HG03045 (cell line): Measurements from ENCODE around the gene DNM3.

Source experiments
- ATAC-seq: cut with Tn5 transposase; IDR thresholded peaks from one replicate; pipeline ENCODE4 v1.9.1; 2021; ENCODE audit warnings: mild to moderate bottlenecking, moderate library complexity; ENCODE audit not compliant: unreplicated experiment

Gene DNM3

DNA sequence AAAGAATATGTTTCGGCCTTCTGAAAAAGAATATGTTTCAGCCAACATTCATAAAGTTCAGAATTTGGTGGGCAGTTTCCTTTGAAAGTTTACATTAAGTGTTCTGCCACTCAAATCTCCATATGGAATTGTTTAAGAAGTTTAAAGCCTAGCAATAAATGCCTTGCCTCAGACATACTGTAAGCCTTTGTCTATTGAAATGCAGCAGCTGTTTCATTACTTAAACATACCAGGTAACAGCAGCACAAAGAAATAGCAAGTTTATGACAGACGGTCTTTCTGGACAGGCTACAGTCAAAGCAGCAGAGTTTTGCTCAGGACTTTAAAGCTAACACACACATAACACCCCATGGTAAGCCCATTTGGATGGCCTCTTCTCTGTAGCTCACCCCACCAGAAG, 540.6 kb downstream of the DNM3 start:
- ATAC-seq, result no peak

DNA sequence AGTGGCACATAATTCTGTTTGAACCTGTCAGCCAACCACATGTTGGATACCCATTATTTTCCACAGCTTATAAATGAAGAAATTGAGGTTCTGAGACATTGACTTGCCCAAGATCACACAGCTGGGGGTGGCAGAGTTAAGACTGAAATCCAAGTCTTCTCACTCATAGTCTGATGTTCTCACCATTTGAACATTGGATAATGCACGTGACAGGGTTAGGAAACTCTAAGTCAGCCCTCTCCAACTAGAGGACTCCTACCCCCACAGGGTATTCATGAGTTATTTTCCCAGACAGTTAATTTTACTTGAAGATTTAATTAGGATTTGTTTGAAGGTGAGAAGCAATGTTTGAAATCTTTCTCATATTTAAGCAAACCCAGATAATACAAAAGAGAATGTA, 541.1 kb downstream of the DNM3 start:
- ATAC-seq, result no peak

DNA sequence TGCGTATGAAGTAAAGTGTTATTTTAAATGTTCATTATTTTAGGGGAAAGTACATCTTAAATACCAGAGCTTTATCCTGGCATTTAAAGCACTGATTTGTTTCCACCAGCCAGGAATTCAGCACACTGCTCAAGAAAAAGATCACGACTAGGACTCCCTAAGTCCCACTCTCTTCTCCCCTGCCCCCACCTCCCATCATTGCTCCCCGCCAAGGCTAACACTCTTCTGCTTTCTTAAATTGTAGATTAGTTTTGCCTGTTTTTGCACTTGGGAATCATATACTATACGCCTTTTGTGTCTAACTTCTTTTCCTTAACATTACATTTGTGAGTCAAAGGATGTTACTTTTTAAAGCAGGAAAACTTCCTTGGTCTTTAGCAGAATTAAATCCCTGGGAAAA, 541.7 kb downstream of the DNM3 start:
- no peak for ATAC-seq

DNA sequence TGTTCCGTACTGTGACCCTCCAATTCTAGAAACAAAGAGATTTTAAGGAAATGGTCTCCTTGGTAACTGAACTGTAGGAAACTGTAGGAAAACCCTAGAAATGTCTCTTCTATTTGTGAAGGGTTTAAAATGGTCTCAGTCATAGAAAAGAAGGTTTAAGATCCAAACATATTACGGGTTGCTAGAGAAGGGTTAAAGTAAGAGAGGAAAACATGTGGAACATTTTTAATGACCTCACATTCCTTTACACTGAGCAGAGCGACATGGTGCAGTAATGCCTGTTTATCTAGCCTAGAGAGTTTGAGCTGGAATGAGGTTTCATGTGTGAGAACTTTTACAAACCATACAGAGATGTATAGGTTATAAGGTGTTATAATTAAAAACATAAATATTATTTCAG, 542.2 kb downstream of the DNM3 start:
- ATAC-seq, result no peak

DNA sequence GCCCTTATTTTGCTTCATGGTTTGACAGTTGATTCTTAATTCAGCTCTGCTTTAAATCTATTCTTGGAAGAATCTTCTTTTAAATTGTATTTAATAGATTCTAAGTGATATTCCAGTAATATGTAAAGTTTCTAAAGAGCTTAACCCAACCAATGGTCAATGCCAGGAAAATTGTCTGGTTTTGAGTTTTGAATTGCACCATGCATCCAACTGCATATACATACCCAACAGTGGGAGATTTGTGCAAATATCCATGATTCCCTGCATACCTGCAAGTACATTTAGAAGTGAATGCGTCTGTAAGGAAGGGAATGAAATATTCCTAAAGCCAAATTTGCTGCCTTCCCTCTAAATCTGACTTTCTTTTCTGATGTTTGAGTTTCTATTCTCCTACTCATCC, 543.4 kb downstream of the DNM3 start:
- no peak for ATAC-seq

DNA sequence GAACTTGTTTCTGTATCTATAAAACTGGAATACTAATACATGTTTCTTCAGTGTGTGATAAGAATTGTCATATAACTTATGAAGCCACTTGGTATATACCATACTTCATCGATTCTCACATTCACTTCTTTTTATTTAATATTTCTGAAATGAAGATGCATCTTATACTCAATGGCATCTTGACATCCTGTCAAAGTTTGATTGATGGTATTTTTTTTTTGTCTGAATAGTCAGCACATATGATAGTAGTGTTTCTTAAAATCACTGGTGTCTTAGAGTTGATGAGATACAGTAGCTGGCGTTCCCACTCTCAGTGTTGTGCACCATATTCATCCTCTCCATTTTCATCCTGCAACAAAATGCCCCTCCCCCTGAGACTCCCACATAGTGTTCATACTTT, 544.7 kb downstream of the DNM3 start:
- ATAC-seq, result no peak

DNA sequence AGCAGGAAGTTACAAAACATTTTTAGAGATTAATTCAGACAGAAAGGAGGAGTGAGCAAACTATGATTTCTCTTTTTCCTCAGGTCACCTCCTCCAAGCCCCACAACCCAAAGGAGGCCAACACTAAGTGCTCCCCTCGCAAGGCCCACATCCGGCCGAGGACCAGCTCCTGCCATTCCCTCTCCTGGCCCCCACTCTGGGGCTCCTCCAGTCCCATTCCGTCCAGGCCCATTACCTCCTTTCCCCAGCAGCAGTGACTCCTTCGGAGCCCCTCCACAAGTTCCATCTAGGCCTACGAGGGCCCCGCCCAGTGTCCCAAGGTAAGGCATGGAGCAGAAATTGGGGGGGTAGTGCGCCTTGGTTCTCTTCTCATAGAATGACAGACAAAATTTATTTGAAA, 547.2 kb downstream of the DNM3 start:
- ATAC-seq, result no peak

DNA sequence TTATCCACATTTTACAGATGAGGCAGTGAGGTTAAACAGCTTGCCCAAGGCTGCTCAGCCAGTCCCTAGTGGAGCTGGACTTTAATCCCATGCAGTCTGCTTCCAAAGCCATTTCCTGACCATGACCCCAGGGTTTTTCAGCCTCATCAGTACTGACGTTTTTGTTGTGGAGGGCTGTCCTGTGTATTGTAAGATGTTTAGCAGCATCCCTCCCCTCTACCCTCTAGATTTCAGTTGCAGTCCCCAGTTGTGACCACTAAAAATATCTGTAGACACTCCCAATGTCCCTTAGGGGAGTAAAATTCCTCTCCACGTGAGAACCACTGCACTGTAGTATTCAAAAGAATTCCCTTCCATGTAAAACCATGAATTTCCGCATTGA, 549.0 kb downstream of the DNM3 start:
- ATAC-seq, result peak; percentile 19

DNA sequence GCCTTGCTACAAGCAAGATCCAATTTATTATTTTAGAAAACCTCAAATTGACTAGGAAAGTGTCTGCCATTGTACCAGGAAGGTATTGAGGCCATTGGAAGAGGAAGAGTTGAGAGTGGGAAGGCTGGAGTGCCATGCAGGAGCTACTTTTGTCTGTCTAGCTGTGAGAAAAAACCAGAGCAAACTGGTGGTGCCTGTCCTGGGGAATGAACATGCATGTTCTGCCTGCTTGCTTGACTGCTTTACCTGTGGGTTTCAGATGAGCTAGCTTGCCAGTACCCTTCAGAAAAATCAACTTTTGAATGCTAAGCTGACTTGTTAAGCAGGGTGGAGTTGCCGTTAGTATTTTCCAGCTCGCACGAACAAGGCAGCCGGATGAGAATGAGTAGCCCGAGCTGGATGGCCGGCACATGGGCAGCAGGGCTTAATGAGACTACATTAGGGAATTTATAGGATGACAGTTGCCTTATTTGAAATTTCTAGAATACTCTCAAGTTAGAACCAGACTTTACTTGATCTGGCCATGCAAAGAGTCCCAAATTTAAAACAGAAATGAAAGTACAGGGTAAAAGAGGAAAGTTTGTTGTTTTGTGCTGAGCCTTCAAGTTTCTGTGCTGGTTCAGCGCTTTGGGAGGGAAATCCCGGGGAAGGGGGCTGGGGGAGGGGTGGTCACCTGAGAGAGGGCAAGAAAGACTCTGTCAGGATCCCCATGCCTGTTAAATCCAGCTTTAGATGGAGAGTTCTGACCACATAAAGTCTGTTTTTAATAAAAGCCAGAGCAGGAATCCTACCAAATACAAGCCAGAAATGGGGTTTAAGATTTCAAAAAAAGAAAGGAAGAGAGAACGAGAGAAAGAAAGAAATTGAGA, 549.6 kb downstream of the DNM3 start:
- ATAC-seq, result peak; percentile 58

DNA sequence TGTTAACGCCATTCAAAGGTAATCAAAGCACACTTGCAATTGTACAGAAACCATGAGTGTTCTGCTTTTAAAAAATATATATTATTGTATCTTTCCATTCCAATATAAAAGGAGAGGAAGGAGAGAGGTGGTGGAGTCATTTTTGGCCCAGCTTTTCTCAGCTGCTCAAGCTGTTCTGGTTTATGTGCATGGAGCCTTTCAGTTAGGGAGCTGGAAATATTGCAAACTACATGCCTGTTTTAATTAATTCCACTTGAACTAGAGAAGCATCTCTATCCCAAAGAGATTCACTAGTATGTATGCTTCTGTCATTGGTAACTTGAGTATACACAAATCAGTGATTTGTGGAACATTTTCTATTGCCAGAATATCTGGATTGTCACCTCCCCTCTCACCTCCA, 550.7 kb downstream of the DNM3 start:
- ATAC-seq, result no peak

DNA sequence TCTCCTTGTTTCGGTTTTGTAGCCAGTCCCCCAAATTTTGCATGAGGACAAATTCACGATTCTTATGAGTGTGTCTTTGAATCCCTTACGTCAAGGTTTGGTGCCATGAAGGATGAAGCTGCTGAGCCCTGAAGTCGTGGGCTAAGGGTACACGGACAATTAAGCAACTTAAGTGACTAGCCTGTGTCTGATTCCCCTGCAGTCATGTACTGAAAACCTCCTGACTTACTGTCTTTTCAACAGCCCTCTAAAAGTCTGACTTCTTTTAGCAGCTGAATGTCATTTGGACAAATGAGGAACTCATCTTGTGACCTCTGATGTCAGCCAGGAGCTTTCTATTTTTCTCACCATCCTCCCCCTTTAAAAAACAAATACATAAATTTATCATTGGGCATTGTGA, 552.1 kb downstream of the DNM3 start:
- ATAC-seq, result no peak

DNA sequence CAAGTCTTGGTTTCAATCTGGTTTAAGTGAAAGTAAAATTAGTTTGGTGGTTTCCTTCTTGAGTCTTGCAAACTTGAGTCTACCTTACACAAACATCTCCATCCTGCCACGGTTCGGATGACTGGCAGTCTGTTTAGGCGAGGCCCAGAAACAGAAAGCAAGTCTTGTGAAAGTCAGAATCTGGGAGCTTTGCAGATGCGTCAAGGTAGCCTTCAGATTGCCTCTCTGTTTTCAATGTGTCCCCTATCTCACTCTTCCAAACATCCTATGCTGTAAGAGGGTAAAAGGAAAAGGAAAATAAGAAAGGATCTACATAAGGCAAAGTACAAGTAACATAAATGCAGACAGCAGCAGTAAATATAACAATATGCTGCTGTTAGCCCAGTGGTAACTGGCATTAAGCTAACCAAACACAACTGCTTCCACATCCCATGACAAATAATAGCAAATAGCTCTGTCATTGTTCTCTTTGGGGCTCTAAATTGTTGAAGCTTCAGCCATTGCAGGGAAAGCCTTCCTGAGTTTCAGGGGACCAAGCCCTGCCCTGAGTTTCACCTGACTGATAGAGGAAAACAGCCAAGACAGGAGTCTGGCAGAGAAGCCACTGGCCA, 552.9 kb downstream of the DNM3 start:
- ATAC-seq, result peak; percentile 74

DNA sequence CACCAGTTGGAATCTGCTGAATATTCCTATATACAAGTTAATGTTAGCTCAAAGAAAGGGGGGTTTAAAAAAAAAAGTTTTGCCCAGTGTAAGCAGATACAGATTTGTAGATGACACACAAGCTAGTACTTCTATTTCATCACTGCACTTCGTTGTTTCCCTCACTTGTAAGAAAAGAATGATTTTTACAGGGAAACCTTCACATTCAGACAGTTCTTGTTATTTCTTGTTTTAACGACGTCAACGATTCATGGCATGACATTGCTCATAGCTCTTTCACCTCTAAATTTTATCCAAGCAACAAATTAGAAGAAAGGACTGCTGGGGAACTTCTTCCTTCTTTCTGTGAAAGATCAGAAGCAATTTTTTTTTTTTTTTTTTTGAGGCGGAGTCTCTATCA, 553.5 kb downstream of the DNM3 start:
- ATAC-seq, result no peak

DNA sequence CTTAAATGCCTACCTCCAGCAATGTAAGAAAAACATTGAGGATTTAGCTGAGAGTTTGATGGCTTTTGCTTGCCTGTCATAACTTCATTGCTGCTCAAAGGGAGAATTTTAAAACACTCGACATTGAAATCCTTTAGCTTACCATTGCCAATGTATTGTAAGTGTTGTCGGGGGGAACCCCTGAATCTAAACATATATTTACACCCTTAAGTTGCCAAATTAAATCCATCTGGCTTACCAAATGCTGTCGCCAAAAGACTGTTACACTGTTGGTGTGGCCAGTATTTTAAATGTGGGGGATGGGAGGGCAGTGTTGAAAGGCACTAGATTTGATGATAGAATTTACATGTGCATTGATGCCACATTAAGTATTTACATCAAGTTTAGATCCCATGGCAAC, 554.3 kb downstream of the DNM3 start:
- ATAC-seq, result no peak

DNA sequence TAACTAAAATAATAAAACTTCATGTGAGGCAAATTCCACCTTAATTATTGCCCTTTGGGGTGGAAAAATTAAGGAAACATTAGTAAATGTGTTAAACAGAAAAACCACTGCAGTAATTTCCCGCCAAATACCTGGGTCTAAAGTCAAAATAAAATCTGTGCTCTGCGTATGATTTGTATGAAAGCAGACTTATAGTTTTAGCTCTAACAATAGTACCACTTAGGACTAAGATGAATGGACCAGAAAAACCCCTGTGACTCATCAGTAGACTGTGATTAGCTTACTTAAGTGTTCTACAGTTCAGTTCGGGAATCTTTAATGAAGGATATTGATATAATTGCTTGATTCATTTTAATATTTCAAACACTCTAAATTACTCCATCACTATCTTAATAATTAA, 555.9 kb downstream of the DNM3 start:
- peak; percentile 49 for ATAC-seq

DNA sequence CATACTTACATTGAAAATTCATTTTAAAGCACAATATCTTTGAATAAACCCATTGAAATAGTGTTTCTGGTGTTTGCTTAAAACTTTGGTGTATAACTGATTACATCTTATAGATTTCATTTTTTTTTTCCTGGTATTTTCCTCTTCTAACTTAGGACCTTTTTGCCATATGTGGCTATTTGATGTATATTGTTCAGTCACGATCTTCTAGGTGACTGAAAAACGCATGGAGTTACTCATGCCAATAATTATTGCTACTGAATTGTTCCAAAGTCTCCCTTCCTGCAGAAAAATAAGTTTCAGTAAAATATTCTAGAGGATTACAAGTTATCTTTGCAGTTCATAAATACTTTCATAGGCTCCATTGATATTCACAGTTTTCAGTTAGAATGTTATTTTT, 556.3 kb downstream of the DNM3 start:
- no peak for ATAC-seq

DNA sequence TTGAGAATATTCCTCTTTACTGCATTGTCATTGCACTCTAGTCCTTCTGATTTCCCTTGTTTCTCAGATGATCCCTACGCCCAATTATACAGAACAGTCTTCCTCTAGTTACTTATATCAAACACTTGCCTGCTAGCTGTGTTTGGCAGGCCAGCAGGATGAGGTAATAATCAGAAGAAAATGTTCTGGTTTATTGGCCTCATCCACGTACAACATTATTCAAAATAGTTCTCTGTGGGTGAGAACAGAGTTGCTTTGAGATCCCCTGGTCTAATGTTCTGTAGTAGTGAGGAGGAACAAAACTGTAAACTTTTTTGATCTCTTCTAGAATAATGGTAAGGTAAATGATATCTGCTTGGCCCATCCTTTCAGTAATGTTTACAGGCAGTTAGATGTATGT, 556.9 kb downstream of the DNM3 start:
- no peak for ATAC-seq

DNA sequence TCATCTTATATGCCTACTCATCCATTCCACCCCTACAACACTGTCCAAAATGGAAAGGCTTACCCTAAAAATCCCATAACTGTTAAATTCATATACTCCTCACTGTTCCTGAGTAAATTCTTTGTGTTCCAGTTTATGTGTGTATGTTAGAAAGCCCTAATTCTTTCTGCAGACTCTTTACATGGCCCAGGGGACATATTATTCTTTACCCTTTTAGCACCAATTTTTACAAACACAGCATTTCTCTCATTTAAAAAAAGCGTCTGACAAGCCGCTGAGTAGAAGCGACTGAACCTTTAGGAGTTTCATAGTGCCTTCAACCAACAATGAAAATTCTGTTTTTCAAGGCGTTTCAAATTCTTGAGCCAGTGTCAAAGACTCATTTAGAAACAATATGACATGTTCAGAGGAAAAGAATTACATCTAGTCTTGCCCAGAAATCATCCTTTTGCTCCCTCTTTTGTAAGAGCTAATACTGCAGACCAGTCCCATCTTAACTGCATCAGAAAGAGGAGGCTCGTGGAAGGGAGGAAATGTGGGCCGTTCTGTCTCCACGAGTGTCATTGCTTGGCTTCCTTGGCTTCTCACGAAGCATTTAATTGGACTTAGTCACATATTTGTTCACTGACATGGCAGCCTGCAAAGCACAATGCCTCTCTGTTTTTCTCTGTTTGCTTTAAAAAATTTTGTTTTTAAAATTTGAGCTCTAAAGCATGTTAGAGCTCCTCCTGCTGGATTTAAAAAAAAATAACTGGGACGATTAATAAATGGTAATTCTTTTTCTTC, 557.9 kb downstream of the DNM3 start:
- no peak for ATAC-seq

DNA sequence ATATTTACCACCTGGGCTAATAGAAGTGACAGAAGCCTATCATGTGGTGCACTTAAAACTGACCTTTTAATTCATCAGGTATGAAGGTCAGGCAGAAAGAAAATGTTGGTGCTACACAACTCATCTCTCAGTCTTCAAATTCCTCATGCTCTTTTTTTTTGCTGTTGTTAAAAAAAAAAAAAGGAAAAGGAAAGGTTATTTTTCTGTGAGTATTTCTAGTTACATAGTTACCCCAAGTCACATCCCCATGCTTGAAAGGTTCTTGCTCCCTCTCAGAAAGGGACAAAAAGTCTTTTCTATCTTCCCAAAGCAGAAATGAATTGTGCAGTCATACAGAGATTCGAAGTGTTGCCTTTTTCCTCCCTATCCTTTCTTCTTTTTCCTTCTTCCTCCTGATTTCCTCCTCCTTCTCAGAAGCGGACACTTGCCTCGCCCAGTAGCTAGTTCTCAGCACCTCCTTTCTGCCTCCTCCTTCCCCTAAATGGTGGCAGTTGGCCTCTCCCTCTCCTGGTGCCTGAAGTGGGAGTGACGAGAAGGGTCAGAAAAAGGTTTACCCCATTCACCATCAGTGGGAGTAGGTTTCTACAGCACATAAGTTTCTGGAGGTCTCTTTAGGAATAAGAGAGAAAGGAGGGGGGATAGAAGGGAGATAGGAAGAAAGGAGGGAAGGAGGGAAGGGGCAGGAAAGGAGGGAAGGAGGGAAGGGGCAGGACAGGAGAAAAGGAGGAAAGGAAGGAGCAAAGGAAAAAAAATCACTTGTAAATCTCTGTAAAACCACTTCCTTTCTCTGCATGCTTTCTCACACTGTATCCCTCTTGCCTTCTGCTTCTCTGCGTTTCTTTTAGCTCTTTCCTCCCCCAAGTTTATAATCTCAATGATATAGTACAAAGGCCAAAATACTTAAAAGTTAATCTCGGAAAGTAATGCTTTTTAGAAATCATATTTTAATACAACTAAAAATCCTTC, 558.7 kb downstream of the DNM3 start:
- ATAC-seq, result no peak

DNA sequence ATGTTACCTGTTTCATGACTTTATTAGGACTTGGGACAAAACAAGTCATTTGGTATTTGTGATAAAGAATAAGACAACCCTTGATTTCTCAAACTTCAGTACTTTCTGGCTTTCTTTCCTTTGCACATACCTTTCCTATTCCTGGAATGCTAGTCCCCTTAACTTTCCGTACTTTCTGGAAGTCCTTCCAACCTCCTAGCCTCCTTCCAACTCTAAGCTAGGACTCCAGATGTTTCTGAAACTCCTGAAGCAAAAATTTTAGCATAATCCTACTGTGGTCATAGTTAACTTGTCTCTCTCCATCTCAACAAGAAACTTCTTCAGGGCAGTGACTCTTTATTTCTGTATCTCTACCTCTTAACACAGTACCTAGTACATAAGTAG, 559.4 kb downstream of the DNM3 start:
- ATAC-seq, result no peak

DNA sequence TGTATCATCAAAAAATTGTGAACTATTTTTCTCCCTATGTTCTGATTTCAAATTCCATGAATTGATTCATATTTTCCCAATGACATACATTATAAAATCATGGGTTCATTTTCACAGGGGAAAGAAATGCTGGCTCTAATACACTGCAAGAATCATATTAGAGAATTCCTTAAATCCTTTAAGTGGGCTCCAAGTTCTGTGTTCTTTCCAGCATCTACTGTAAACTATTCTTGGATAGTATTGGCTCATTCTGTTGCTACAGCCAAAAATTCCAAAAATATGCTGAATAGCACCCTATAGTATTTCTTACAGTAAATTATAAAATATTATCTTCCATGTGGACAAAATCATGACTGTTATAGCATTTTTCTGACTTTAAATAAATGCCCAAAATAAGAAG, 560.2 kb downstream of the DNM3 start:
- ATAC-seq, result no peak
